HFFc6 (cell line): ENCODE data around the gene SYT4. TPM values are rescaled to one million over a fixed set of nuclear protein-coding genes. Genes with fewer than 3 reads are reported as not detected.

ENCODE experiments used
- total RNA-seq, 6 experiments: library from RNA; stranded (reverse); fragmentation: NEBNext Ultra II Directional; extraction: Animal tissue kit (Norgen Biotek cat#: 25700); gene quantifications; 2 replicates in 1 of 6; 3 replicates in 5 of 6; pipeline ENCODE4 v1.2.3, GENCODE V29; 2021

The SYT4 gene
- total RNA-seq, 6 experiments from 2014 or later = not detected

Other genes starting within 250 kb of the SYT4 start
- gene RIT2, start 161.8 kb downstream of the SYT4 start, total RNA-seq = not detected